ENCODE measurements around the gene COL4A1.
A peak's percentile ranks its signal among the peaks of the same experiment; 100 is the strongest.

COL4A1 gene

GRCh38 chr13:110308656-110309359 lies 1.9 kb upstream of the COL4A1 start:
- DNase-seq: no peak

GRCh38 chr13:110307767-110308655 lies 1.1 kb upstream of the COL4A1 start:
- DNase-seq: no peak

DNA sequence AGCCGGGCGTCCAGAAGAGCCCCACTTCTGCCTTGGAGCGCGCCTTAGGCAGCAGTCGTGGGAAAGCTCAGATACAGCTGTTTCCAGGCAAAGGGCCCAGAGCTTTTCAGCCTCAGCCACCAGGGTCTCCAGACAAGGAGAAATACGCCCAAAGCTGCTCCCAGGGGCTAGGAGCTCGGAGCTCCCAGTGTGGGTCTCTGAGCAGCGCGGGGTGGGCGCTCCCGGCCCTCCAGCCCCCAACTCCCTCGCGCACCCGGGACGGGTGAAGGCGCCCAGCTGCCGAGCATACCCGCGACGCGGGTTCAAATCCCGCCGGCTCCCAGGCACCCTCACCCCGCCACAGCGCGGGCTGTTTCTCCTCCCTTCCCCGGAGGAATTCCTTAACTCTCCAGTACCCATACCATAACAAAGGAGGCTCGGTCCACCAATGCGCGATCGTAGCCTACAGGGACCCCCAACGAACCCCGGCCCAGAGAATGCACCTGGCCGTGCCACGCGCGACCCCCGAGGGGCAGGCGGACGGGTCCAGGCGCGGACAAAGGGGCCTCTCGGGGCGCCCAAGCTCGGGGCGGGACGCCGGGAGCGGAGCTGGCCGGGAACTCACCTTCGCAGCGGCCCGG lies 507 bp downstream of the COL4A1 start:
- DNase-seq: no peak

- DNase-seq: no peak
Measured at GRCh38 chr13:110305949-110306339, 1.0 kb downstream of the COL4A1 start.

GRCh38 chr13:110305544-110305943 lies 1.4 kb downstream of the COL4A1 start:
- DNase-seq: peak in 1 of 2 experiments; percentile 41

- DNase-seq: no peak
Measured at GRCh38 chr13:110305001-110305400, 2.0 kb downstream of the COL4A1 start.

DNA sequence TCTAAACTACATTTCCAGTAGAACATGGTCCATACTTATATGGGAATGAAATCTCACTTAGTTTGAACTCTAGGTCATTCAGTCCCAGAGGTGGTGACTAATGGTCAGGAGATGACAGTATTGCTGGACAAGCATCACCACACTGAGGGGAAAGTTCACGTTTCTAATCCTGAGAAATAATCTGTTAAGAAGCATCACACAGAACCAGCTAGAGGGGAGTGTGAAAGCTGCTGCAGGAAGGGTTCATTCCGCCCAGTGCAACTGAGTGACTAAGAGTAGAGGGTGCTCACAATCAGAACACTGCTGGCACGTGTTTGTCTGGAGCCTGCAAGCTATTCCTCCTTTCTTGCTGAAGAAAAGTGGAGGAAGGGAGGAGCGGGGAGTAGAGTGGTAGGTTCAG lies 2.7 kb downstream of the COL4A1 start:
- no peak for DNase-seq

DNA sequence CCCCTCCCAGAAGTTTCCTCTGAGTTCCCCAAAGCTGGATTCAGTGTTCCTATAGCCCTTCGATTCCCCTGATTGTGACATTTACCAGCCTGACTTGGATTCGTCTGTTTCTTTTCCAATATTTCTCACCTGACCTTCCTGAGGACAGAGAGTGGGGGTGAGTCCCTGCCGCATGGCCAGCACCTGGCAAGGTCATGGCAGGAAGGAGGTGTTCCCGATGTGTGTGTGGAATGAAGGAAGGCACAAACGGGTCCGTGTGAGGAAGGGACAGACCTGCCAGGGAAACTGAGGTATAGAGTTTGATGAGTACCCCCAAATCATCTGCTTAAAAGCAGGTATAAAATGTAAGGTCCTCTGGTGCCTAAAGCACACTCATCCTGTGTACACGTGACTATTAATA lies 3.3 kb downstream of the COL4A1 start:
- no peak for DNase-seq

DNA sequence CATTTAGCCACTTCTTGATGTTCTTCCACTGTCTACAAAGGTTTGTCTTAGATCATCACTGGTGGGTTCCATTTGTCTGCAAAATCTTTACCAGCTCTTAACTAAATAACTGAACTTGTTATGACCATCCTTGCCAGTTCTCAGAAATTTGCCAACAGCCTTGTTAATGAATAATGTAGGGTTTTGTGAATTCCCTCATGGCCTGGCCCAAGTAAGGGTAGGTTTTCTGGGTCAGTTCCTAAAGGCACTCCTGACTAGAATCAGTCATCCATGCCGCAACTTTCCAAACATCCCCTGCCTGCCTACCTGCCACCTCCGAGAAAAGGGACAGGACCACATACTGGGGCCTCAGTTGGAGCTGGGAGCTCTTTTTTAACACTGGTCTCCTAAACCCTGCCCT lies 4.0 kb downstream of the COL4A1 start:
- no peak for DNase-seq

- DNase-seq: no peak
Measured at GRCh38 chr13:110301606-110302553, 5.1 kb downstream of the COL4A1 start.

GRCh38 chr13:110301083-110301482 lies 5.9 kb downstream of the COL4A1 start:
- DNase-seq: no peak

DNA sequence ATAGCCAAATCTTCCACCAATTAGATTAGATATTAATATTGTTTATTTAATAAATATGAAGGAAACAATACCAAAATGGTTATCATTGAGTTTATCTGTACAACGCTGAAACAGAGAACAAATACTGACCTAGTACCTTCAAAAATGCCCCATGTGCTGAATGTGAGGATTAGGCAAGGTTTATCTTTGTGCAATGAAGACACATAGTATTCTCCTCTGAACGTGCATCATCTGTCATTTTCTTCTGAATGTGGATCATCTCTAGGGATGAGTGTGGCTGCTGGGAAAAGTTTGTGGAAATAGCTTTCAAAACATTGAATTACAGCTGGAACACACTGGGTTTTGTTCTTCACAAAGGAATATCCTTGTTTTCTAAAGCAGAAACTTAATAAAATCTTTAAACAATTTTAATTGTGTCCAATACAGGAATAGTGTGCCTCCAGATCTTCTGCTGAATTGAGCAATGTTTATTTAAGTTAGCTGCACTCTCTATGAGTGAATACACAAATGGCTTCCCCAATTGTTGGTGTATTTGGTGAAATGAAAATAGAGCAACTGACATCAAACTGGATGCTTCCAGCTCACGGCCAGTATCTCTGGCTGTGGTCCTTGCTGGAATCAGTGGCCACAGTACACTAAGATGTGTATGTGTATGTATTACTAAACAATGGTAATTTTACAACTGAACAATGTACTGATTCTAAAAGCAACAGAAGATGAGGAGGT lies 6.7 kb downstream of the COL4A1 start:
- DNase-seq: peak; percentile 54 to 87

GRCh38 chr13:110299283-110299840 lies 7.6 kb downstream of the COL4A1 start:
- no peak for DNase-seq

DNA sequence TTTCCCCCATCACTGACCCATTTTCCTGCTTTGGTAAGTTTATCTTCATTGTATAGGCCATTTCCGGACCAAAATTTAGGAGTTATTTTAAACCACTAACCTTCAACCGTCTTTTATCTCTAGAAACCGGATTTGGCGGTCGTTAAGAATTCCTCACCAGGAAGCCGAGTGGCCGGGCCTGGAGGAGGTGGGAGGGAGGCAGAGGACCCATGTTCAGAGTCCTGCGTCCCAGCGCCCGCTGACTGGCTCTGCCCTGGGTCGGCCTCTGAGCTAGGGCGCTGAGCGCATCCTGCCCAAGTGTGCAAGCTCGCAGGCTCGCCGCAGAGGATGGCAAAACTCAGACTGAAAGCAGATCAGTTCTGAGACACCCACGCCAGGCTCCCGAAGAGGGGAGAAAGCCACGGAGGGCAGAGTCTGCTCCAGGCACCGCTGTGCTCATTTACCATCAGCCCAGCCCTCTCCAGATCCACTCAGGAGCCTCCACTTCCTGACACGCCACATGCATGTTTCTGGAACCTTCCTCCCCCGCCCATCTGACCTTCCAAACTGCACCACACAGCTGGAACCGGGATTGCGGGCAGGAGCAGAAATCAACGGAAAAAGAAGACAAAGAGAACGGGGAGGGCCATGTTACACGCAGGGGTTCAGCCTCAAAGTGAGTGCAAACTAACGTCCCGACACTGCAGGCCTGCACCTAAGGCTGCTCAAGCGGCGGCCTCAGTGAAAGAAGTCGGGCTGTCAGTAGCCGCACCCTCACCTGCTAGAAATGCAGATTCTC lies 8.3 kb downstream of the COL4A1 start:
- no peak for DNase-seq

GRCh38 chr13:110297766-110298504 lies 9.0 kb downstream of the COL4A1 start:
- no peak for DNase-seq

GRCh38 chr13:110297011-110297410 lies 9.9 kb downstream of the COL4A1 start:
- DNase-seq: no peak

- DNase-seq: no peak
Measured at GRCh38 chr13:110294622-110295021, 12.3 kb downstream of the COL4A1 start.

- DNase-seq: no peak
Measured at GRCh38 chr13:110294146-110294545, 12.8 kb downstream of the COL4A1 start.

- no peak for DNase-seq
Measured at GRCh38 chr13:110293649-110294048, 13.3 kb downstream of the COL4A1 start.

- DNase-seq: no peak
Measured at GRCh38 chr13:110293037-110293436, 13.9 kb downstream of the COL4A1 start.

All from NCI-H1930 (cell line).